Measurements from ENCODE around the gene TRIO.
"Not testable (repeated sequence)": the region's sequence is repeated elsewhere in the genome, so short reads cannot be mapped to it uniquely, and the experiment has no call there.

Gene TRIO

DNA sequence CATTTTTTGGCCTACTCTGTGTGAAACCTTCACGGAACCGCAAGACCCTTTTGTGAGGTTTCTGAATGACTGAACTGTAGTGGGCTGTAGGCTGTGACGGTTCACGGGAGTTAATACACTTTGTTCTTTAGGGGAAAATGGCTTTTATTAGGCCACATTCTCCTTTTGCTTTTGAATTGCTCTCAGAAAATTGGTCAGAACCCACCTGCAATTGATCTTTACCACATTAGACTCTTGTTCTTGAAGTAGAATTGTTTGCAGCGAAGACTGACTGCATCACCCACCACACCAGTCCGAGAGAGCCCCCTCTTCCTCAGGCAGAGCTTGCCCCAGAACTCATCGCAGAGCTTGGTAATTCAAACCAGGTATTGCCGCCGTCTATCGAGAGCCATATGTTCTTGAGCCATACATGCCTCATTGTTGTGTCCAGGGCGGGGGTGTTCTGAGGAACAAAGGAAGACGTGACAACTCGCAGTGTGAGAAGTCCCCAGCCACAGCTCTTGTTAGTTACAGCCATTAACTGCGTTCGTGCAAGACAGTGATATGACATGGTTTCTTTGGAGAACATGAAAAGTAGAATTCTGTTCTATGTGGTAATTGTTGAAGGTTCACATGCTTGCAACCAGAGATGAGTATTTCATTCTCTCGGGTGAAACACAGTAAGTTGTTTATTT, 272.0 kb downstream of the TRIO start:
- DNase-seq (ENCODE audit: low spot score), result no peak

- DNase-seq (ENCODE audit: low spot score), result no peak
These were observed 272.5 kb downstream of the TRIO start for GRCh38 chr5:14415698-14416074.

DNA sequence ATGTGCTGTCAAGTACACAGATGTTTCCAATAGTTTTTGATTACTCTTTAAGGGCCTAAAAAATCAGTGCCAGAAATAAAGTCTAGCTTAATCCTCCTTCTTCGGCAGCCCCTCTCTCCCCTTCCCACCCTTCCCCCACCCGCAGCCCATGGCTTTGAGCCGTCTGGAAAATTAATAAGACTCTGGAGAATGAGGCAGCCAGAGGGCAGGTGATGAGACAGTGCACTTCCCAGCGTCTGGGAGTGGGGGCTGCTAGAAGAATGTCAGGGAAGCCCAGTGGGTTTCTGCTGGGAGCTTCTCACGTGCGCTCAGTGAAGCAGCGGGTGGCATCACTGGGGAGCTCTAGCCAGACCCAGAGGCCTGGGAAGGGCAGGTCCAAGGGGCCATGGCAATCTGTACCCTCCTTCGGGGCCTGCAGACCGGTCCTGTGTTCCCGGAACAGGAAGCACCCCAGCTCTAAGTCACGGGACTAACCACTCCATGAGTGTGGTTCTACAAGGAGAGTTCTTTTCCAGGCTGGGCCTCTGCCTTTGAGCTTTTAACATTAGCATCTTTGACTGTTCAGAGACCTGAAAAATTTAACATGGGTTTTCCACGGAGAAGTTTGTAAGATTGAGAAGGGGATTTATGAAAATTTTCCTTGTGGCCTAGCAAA, 273.6 kb downstream of the TRIO start:
- no peak for DNase-seq (ENCODE audit: low spot score)

- DNase-seq (ENCODE audit: low spot score), result no peak
These were observed 274.2 kb downstream of the TRIO start for GRCh38 chr5:14417276-14417730.

DNA sequence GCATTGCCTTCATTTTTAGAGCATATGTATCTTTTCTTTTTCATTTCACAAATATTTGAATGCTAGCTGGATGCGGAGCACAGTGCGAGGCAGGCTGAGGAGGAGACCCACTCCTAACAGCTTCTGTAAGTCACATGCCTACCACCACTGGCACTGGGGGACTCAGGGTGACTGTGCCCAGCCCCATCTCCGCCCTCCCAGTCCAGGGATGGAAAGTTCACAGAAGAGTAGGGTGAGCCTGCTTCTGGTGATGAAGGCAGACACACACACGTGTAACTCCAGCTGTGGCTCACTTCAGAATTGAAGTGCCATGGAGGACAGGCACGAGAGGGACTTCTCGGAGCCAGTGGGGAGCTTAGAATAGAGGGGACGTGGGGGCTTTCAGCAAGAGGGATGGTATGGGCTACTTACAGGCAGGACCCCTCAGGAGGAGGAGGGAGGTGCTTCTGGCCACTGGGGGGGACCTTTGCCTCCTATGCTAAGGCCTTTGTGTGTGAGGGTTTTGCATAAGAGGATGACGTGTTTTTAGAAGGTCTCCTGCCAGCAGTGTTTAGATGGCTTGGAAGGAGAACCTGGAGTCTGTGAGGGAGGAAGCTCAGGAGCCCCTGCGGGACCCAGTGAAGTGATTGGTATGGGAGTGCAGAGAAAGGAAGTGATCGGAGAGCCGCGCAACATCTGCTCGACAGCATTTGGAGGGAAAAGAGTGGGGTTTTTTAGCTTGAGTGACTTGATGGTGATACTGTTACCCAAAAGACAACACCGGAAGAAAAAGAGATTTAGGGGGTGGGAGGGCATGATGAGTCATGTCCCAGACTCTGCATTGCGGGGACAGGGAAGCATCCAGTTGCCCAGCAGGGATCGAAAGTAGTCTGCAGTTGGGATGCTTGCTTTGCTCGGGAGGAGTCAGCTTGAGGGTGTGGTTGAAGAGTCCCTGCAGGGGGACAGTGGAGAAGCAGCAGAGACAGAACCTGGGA, 274.9 kb downstream of the TRIO start:
- DNase-seq (ENCODE audit: low spot score), result no peak

DNA sequence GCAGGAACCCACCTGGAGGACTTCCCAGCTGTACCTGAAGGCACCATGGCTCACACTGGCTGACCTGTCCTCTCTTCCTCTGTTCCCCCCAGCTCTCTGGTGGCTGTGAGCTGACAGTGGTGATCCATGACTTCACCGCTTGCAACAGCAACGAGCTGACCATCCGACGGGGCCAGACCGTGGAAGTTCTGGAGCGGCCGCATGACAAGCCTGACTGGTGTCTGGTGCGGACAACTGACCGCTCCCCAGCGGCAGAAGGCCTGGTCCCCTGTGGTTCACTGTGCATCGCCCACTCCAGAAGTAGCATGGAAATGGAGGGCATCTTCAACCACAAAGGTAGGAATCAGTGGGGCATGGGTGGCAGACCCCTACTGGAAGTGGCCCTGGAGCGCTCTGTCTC, 276.5 kb downstream of the TRIO start:
- no peak for DNase-seq (ENCODE audit: low spot score)

DNA sequence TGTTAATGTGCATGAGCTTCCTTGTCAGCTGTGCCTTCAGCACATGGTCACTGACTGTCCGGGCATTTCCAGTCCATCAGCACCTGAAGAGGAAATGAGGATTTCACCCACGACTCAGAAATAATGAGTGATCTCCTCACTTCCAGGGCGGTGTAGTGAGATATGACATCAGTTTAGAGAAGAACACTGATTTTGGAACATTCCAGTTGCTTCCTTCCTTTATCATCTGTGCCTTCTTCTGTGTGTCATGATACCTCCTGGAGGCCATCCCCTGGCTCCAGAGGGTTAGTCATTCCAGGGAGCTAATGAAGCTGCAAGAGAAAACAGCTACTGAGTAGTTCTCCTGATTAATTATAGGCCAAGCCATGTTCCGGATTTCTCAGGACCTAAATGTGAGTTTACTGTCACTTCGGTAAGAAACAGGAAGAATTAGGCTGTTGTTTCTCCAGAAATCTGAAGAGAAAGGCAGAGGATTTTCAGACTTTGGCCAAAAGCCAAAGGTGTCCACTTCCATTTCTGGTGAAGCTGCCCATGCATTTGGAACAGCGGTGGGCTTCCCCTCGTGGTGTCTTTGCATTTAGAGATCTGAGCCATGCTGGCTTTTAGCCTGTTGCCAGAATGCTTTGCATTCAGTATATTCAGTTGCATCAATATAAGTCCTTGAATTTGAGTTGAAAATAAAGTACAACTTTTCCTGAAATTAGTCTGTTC, 277.1 kb downstream of the TRIO start:
- no peak for DNase-seq (ENCODE audit: low spot score)

- no peak for DNase-seq (ENCODE audit: low spot score)
These were observed 278.7 kb downstream of the TRIO start for GRCh38 chr5:14421851-14422250.

- DNase-seq (ENCODE audit: low spot score), result no peak
These were observed 281.0 kb downstream of the TRIO start for GRCh38 chr5:14424011-14424685.

GRCh38 chr5:14425559-14425958, 282.4 kb downstream of the TRIO start:
- DNase-seq (ENCODE audit: low spot score), result no peak

DNA sequence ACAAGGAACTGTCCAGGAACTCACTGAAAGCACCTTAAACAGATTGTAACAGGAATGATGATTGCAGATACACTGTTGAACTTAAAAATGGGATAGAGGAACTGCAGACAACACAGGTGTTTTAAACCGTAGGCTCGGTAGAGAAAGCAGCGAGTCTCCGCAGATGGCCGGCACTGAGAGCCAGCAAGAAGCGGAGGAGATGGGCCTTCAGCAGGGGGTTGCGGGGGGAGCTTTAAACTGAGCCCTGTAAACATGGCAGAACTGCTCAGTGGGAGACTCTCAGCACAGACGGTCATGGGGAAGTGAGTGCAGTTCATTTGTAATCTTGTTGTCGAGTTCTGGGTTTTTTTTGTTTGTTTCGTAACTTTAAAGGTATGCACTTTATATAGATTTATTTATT, 283.4 kb downstream of the TRIO start:
- no peak for DNase-seq (ENCODE audit: low spot score)

DNA sequence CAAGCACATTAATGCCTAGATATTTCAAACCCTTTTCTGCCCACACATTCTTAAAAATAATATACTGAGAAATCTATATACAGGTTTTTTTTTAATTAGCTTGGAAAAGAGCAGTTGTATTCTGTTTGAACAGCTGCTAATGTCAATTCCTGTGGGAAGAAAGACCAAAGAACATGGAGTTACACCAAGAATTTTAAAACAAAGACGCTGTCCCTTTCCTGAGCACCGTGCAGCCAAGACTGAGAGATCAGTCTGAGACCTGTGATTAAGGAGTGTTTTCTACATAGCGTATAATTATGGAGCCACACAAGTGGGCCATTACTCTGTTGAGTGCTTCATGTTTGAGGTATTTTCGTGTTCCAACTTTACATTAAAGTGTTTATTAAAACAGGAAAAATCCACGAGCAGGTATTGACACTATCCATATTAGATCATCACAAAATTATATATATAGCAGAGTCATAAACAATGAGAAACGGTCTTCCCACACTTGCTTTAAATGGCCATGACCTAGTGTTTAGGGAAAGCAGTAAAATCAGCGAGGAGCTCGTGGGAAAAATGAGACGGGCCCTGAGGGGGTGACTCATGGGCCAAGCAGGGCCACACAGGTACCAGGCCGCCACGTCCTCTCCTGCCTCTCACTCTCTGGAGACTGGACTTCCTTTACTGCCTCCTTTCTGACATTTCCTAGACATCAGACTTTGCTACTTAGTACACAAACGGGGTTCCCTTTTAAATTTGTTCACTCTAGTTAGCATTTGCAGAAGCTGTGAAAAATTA, 285.4 kb downstream of the TRIO start:
- no peak for DNase-seq (ENCODE audit: low spot score)

DNA sequence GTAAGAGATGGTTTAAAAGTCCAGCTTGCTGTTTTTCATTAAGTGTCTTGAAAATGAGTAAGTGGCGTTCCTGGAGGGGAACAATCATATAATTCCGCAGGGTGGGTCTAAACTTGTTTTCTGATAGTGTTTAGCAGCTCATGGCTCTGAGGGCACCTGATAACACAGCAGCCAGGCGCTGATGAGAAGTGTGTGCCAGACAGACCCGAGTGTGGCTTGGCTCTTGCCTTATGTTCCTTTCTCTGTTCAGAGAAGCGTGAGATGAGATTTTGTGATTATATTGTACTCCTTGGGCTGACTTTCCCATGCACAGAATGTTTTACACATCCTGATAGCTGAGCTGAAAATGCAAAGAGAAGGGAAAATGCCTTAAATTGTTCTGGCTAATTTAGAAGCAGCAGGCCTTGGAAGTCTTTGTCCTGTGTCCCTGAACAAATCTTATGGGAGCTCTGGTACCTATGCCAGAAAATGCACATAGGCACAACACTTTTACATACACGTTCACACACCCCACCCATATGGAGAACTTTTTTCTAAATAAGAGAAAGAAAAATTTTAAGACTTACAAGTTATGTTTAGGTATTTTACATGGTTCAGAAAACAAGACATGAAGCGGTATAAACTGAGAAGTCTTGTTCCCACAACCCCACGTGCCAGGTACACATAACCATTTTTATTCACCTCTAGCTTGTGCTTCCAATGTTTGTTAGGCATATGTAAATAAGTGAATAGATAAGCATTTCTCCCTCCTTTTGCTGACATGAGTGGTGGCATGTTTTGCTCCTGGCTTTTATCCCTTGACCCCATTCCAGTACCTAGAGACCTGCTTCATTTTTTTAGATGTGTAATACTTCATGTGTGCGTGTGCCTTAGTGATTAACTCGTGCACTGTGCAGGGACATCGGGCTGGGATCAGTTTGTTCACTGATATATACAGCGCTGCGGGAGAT, 286.2 kb downstream of the TRIO start:
- no peak for DNase-seq (ENCODE audit: low spot score)

- DNase-seq (ENCODE audit: low spot score), result no peak
These were observed 288.4 kb downstream of the TRIO start for GRCh38 chr5:14431534-14431933.

DNA sequence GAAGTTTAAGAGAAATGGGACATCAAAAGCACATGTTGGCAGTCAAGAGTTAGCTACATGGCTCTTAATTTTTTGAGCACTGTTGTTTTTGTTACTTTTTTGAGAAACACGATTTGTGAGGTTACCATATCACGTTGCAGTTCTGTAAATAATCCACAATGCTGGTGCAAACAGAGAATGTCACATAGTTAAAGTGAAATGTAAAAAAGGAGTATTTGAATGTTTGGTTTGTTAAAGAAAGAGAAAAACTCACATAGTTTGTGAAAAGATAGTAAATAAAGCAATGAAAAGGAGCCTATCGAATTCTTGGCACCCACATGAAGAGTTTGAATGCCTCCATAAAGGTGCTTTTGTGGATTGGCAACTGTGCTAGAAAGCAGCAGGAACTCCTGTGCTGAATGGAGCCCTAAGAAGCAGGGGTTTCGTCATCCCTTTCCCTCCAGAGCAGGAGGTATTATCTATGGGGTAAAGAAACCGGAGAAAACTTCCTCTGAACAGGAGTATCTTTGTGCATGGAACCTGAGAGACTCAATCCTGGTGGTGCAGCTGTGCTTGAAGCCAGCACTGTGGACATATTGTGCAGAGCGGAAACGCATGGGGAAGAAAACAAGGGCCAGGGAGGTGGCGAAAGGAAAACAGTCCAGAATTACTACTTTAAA, 289.9 kb downstream of the TRIO start:
- no peak for DNase-seq (ENCODE audit: low spot score)

- DNase-seq (ENCODE audit: low spot score), result no peak
These were observed 292.3 kb downstream of the TRIO start for GRCh38 chr5:14435481-14435880.

DNA sequence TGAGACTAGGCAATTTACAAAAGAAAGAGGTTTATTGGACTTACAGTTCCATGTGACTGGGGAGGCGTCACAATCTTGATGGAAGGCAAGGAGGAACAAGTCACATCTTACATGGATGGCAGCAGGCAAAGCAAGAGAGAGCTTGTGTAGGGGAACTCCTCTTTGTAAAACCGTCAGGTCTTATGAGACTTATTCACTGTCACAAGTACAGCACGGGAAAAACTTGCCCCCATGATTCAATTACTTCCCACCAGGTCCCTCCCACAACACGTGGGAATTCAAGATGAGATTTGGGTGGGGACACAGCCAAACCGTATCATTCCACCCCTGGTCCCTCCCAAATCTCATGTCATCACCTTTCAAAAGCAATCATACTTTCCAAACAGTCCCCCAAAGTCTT, 293.0 kb downstream of the TRIO start:
- not testable (repeated sequence) for DNase-seq (ENCODE audit: low spot score)

DNA sequence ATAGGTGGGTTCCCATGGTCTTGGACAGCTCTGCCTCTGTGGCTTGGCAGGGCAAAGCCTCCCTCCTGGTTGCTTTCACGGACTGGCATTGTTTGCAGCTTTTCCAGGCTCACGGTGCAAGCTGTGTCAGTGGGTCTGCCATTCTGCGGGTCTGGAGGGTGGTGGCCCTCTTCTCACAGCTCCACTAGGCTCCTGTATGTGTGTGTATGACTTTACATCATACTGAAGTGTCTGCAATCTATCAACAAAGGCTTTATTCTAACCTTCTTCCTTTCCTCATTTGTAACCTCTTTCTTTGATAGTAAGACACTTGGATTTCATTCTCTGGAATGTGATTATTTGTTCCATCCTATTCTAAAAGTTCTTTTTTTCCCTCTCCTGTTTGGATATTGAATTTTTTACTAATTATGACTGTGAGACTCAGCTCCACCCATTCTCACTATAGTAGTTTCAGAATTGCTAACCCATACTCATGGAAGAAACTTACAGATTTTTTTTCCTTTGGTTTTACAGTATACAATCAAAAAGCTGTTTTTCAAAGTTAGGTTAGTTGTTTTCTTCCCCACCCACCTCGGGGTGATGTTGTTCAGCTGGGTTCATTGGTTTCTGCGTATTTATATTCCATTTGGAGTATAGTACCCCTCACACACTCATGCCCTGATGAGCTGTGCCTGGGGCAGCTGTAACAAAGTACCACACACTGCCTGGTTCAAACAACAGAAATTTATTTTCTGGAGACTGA, 293.8 kb downstream of the TRIO start:
- DNase-seq (ENCODE audit: low spot score), result no peak
